Occipital lobe (tissue), 2 donors: ENCODE measurements around the gene SLC17A4. TPM values are rescaled to one million over a fixed set of nuclear protein-coding genes. Genes with fewer than 3 reads are reported as not detected.
"Not testable (repeated sequence)": the region's sequence is repeated elsewhere in the genome, so short reads cannot be mapped to it uniquely, and the experiment has no call there.

Source experiments
- DNase-seq: peaks from one replicate; lab custom pipeline; 2025; lab: John Stamatoyannopoulos, UW
- total RNA-seq: library from RNA; depleted of rRNA; stranded (reverse); fragments of >200 nt; gene quantifications from one replicate; pipeline ENCODE4 v1.2.3, GENCODE V29; 2014

The SLC17A4 gene
- total RNA-seq, 1 donor from 2014 or later, result not detected

- not testable (repeated sequence) for DNase-seq
Measured at GRCh38 chr6:25748601-25749517, 5.7 kb upstream of the SLC17A4 start.

- DNase-seq, result no peak
Measured at GRCh38 chr6:25749837-25750236, 4.7 kb upstream of the SLC17A4 start.

GRCh38 chr6:25750906-25751305, 3.6 kb upstream of the SLC17A4 start:
- DNase-seq, result no peak

- no peak for DNase-seq
Measured at GRCh38 chr6:25753079-25753478, 1.5 kb upstream of the SLC17A4 start.

- no peak for DNase-seq
Measured at GRCh38 chr6:25755483-25755882, 941 bp downstream of the SLC17A4 start.

- no peak for DNase-seq
Measured at GRCh38 chr6:25756382-25757363, 2.1 kb downstream of the SLC17A4 start.

- no peak for DNase-seq
Measured at GRCh38 chr6:25757936-25758642, 3.5 kb downstream of the SLC17A4 start.

GRCh38 chr6:25764611-25765010, 10.1 kb downstream of the SLC17A4 start:
- no peak for DNase-seq

GRCh38 chr6:25768566-25768965, 14.0 kb downstream of the SLC17A4 start:
- DNase-seq, result no peak

- no peak for DNase-seq
Measured at GRCh38 chr6:25769983-25770382, 15.4 kb downstream of the SLC17A4 start.

GRCh38 chr6:25774120-25774715, 19.7 kb downstream of the SLC17A4 start:
- no peak for DNase-seq

- DNase-seq, result no peak
Measured at GRCh38 chr6:25777031-25777430, 22.5 kb downstream of the SLC17A4 start.

GRCh38 chr6:25777856-25778649, 23.5 kb downstream of the SLC17A4 start:
- DNase-seq, result no peak

GRCh38 chr6:25781134-25781533, 26.6 kb downstream of the SLC17A4 start:
- no peak for DNase-seq

- DNase-seq, result no peak
Measured at GRCh38 chr6:25787428-25787827, 32.9 kb downstream of the SLC17A4 start.

GRCh38 chr6:25788305-25788922, 33.9 kb downstream of the SLC17A4 start:
- no peak for DNase-seq

GRCh38 chr6:25789475-25789874, 34.9 kb downstream of the SLC17A4 start:
- DNase-seq, result no peak

- no peak for DNase-seq
Measured at GRCh38 chr6:25792016-25792415, 37.5 kb downstream of the SLC17A4 start.

GRCh38 chr6:25793970-25794369, 39.4 kb downstream of the SLC17A4 start:
- DNase-seq, result no peak

- DNase-seq, result no peak
Measured at GRCh38 chr6:25794784-25795183, 40.2 kb downstream of the SLC17A4 start.
